AG04450 (cell line): Measurements from ENCODE around the gene MAPK11. TPM values are rescaled to one million over a fixed set of nuclear protein-coding genes. Genes with fewer than 3 reads are reported as not detected.

Source experiments
- CTCF ChIA-PET: fragments of 300-600, 350-600 bp; formaldehyde crosslinking; extraction: SDS; loops from one replicate; lab custom pipeline; 2022; ENCODE audit warnings: antibody characterized with exemption, inconsistent platforms; lab: Charles Lee
- POLR2A ChIA-PET: fragments of 350-600 bp; formaldehyde crosslinking; extraction: SDS; loops from one replicate; lab custom pipeline; 2021; ENCODE audit warnings: antibody characterized with exemption, inconsistent platforms; lab: Yijun Ruan, JAX
- DNase-seq: peaks from one replicate; pipeline ENCODE4 v3.0.0-alpha.2; 2011; ENCODE audit warnings: low read depth, low spot score
- H3K27ac ChIP-seq: one replicate; pipeline ENCODE4 v1.5.1; 2012; ENCODE audit warnings: low read depth, low read length, control low read depth
- H3K27me3 ChIP-seq: one replicate; pipeline ENCODE4 v1.6.0; 2012; ENCODE audit warnings: low read length; ENCODE audit not compliant: control insufficient read depth, insufficient read depth
- H3K4me3 ChIP-seq: 2 replicates; pipeline ENCODE4 v1.5.1; 2011; ENCODE audit warnings: mild to moderate bottlenecking, low read depth, low read length, control low read depth
- H3K9me3 ChIP-seq: 2 replicates; pipeline ENCODE4 v1.5.1; 2012; ENCODE audit warnings: low read length; ENCODE audit not compliant: control insufficient read depth, insufficient read depth
- CTCF ChIP-seq: IDR thresholded peaks from 2 replicates; pipeline ENCODE4 v1.5.1; 2011; ENCODE audit warnings: low read depth, low read length, control low read depth, inconsistent platforms
- polyA plus RNA-seq: library from polyadenylated mRNA; depleted of rRNA; stranded (reverse); fragments of >200 nt; gene quantifications from 2 replicates; pipeline ENCODE4 v1.2.3, GENCODE V29; 2011

Gene MAPK11
- polyA plus RNA-seq, 1 experiment = 6.7 TPM

DNA sequence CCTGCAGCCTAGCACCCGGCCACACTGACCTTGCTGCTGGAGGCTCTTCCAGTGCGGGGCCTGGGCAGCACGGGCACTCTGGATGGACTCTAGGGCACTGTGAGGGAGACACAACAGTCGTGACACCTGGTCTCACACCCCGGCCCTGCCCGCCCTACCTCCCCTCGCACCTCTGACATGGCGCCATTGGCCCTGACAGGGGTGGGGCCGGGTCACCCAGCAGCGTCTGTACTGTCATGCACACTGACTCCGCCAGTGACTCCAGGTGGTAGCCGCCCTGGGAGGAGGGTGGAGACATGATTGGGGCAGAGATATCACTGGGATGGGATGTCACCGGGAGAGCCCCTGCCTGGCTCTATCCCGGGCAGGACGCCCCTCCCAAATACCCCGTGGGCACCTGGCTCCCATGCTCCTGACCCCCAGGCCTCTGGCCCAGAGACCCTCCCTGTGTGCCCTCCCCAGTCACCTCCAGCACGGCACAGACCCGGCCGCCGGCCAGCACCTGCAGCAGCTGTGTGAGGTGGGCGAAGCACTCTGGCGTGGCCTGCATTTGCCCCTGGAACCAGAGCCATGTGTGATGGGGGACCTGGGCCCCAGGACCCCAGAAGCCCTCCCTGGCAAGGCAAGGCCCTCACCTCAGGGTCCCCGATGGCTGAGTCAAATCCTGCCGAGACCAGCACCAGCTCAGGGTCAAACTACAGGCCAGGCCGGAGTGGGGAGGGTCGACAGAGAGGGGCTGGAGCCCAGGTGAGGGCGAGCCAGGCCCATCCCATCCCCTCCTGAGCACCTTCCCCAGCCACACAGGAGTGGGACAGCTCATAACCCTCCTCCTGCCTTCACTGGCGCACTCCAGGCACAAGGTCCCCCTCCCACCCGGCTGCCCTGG, 21.7 kb downstream of the MAPK11 start:
- POLR2A ChIA-PET = no interaction called here
- peak overlapping the region; percentile 21 for H3K27ac ChIP-seq

GRCh38 chr22:50247748-50248147, 22.4 kb downstream of the MAPK11 start:
- DNase-seq = no peak
- Histone ChIP-seq H3K9me3 (peaks cover 4% of the 10 kb centered on the region; the same call in 1 of the 2 replicates), H3K27ac (no peak overlapping the region), H3K27me3 (no peaks in the 10 kb centered on the region), H3K4me3 (no peak overlapping the region)
- ChIA-PET CTCF (interaction anchor here (1.2 kb wide), 1 partner anchor 94 kb away, joined by 6 read pairs; no protein-coding TSS in a partner anchor), POLR2A (no interaction called here)
- no peak for TF ChIP-seq CTCF

More for the DNA sequence above, 21.7 kb downstream of the MAPK11 start:
- H3K27me3 ChIP-seq = no peaks in the 10 kb centered on the region
- TF ChIP-seq CTCF = no peak
- no peak for DNase-seq
- CTCF ChIA-PET = interaction anchor here (1.2 kb wide), 1 partner anchor 94 kb away, joined by 6 read pairs; no protein-coding TSS in a partner anchor
- peaks cover 4% of the 10 kb centered on the region; the same call in 1 of the 2 replicates for H3K9me3 ChIP-seq
- H3K4me3 ChIP-seq = no peak overlapping the region

DNA sequence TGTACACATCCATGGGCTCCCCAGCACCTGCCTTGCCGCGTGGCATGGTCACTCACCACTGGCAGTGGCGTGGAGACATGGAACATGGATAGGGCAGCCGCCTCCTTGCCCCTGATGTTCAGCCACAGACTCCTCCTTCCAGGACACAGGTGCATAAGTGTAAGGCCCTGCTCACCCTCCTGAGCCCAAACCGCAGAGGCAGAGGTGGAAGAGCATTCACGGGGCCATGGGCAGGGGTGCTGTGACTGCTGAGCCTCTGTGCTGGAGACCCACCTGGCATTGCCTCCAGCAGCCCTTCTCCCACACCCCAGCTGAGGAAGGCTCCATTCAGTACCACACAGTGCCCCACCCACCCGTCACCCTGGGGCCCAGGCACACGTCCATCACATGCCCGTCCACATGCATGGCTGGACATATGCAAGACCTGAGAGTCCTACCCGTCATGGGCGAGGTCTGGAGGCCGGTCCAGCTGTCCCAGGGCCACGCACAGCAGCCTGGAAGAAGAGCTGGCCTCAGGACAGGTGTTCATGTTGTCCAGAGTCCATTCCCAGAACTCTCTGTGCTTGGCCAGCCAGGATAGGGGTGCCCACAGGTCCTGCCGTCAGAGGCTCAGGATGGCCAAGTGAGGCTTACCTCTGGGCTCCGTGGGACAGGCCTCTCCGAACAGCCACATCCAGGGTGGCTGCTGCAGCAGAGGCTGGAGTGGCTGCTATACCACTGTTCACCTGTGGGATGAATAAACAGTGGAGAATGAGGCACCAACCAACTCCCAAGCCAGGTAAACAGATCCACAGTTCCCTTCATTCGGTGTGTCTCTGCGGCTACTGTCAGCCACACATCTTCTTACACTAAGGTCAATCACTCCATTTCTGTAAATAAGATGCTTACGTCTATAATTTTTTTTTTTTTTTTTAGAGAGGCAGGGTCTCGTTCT, 23.7 kb downstream of the MAPK11 start:
- ChIA-PET POLR2A (interaction anchor here (0.8 kb wide), 1 partner anchor 21 kb away, joined by 3 read pairs; no protein-coding TSS in a partner anchor), CTCF (interaction anchor here (1.2 kb wide), 1 partner anchor 95 kb away, joined by 6 read pairs; no protein-coding TSS in a partner anchor)
- Histone ChIP-seq H3K9me3 (peaks cover 4% of the 10 kb centered on the region; the same call in 1 of the 2 replicates), H3K27me3 (no peaks in the 10 kb centered on the region), H3K4me3 (peak overlapping the region; percentile 4; the same call in 1 of the 2 replicates), H3K27ac (no peak overlapping the region)
- TF ChIP-seq CTCF = no peak
- DNase-seq = no peak

- ChIA-PET CTCF (no interaction called here), POLR2A (no interaction called here)
- Histone ChIP-seq H3K27me3 (no peaks in the 10 kb centered on the region), H3K9me3 (peaks cover 4% of the 10 kb centered on the region; the same call in 1 of the 2 replicates), H3K4me3 (peak overlapping the region; percentile 98), H3K27ac (peak overlapping the region; percentile 77)
- TF ChIP-seq CTCF = no peak
- no peak for DNase-seq
These were observed 24.7 kb downstream of the MAPK11 start for GRCh38 chr22:50245214-50246072.
